ENCODE measurements around the gene LITAF. TPM values are rescaled to one million over a fixed set of nuclear protein-coding genes. Genes with fewer than 3 reads are reported as not detected.

The LITAF gene
- total RNA-seq, 1 experiment from 2014 or later = 244 TPM

GRCh38 chr16:11526655-11527350, 59.9 kb downstream of the LITAF start:
- H3K27ac ChIP-seq = no peak overlapping the region
- no peaks in the 10 kb centered on the region for H3K27me3 ChIP-seq (ENCODE audit: insufficient read depth, low read depth)
- H3K9me2 ChIP-seq (ENCODE audit: insufficient read depth) = no peaks in the 10 kb centered on the region
- no peak overlapping the region for H3K4me2 ChIP-seq
- H3K36me3 ChIP-seq (ENCODE audit: low read depth) = no peaks in the 10 kb centered on the region
- ChIA-PET POLR2A (ENCODE audit: unreplicated experiment) (no interaction called here), CTCF (no interaction called here)
- no peak overlapping the region for H2AFZ ChIP-seq
- no peaks in the 10 kb centered on the region for H3K79me2 ChIP-seq (ENCODE audit: low read depth)
- DNase-seq = no peak
- intact Hi-C loops (cut with micrococcal nuclease; ENCODE audit: unreplicated experiment) = no loop called here
- H3F3A ChIP-seq (ENCODE audit: insufficient read depth, low read depth) = peaks cover 7% of the 10 kb centered on the region; the same call in 1 of the 2 replicates
- no peak overlapping the region for H3K4me3 ChIP-seq
- no peaks in the 10 kb centered on the region for H4K20me1 ChIP-seq (ENCODE audit: insufficient read depth)
- BruUV-seq (replicated peaks) = no TSS peak
- H3K4me1 ChIP-seq (replicated peaks; ENCODE audit: insufficient read depth) = no peaks in the 10 kb centered on the region
- H3K9me3 ChIP-seq (ENCODE audit: insufficient read depth, low read depth) = no peaks in the 10 kb centered on the region
- no peak for TF ChIP-seq EZH2 (IDR thresholded peaks at IDR 0.05; ENCODE audit: low read depth)

GRCh38 chr16:11524098-11524760, 62.5 kb downstream of the LITAF start:
- TF ChIP-seq EZH2 (IDR thresholded peaks at IDR 0.05; ENCODE audit: low read depth) (no peak), CTCF (conservative IDR thresholded peaks at IDR 0.05) (no peak)
- H3K27ac ChIP-seq = no peak overlapping the region
- ChIA-PET POLR2A (ENCODE audit: unreplicated experiment) (no interaction called here), CTCF (no interaction called here)
- H3K27me3 ChIP-seq (ENCODE audit: insufficient read depth, low read depth) = no peaks in the 10 kb centered on the region
- no peaks in the 10 kb centered on the region for H3K4me1 ChIP-seq (replicated peaks; ENCODE audit: insufficient read depth)
- no peak overlapping the region for H3K4me2 ChIP-seq
- no peaks in the 10 kb centered on the region for H3K9me3 ChIP-seq (ENCODE audit: insufficient read depth, low read depth)
- intact Hi-C loops (cut with micrococcal nuclease; ENCODE audit: unreplicated experiment) = no loop called here
- H3K79me2 ChIP-seq (ENCODE audit: low read depth) = no peaks in the 10 kb centered on the region
- H3F3A ChIP-seq (ENCODE audit: insufficient read depth, low read depth) = no peaks in the 10 kb centered on the region
- no peaks in the 10 kb centered on the region for H3K36me3 ChIP-seq (ENCODE audit: low read depth)
- no TSS peak for BruUV-seq (replicated peaks)
- H2AFZ ChIP-seq = no peak overlapping the region
- DNase-seq = no peak
- H3K4me3 ChIP-seq = no peak overlapping the region
- H4K20me1 ChIP-seq (ENCODE audit: insufficient read depth) = no peaks in the 10 kb centered on the region
- no peaks in the 10 kb centered on the region for H3K9me2 ChIP-seq (ENCODE audit: insufficient read depth)

- Histone ChIP-seq H3K27ac (no peak overlapping the region), H3K36me3 (ENCODE audit: low read depth) (no peaks in the 10 kb centered on the region), H3K9me2 (ENCODE audit: insufficient read depth) (no peaks in the 10 kb centered on the region), H3K79me2 (ENCODE audit: low read depth) (no peaks in the 10 kb centered on the region), H3K4me2 (no peak overlapping the region), H3K4me3 (no peak overlapping the region), H3K4me1 (replicated peaks; ENCODE audit: insufficient read depth) (no peaks in the 10 kb centered on the region), H2AFZ (no peak overlapping the region), H3K9me3 (ENCODE audit: insufficient read depth, low read depth) (no peaks in the 10 kb centered on the region), H3K27me3 (ENCODE audit: insufficient read depth, low read depth) (peaks cover 13% of the 10 kb centered on the region), H4K20me1 (ENCODE audit: insufficient read depth) (no peaks in the 10 kb centered on the region), H3F3A (ENCODE audit: insufficient read depth, low read depth) (no peaks in the 10 kb centered on the region)
- no TSS peak for BruUV-seq (replicated peaks)
- POLR2A ChIA-PET (ENCODE audit: unreplicated experiment) = no interaction called here
- TF ChIP-seq CTCF (conservative IDR thresholded peaks at IDR 0.05) = no peak
- TF ChIP-seq EZH2 (IDR thresholded peaks at IDR 0.05; ENCODE audit: low read depth) = no peak
- CTCF ChIA-PET = no interaction called here
- intact Hi-C loops (cut with micrococcal nuclease; ENCODE audit: unreplicated experiment) = no loop called here
- DNase-seq = no peak
Observed at GRCh38 chr16:11521055-11521454, 65.7 kb downstream of the LITAF start.
